IMR-90 (cell line): ENCODE measurements around the gene ACOT9. TPM values are rescaled to one million over a fixed set of nuclear protein-coding genes. Genes with fewer than 3 reads are reported as not detected.
A peak's percentile ranks its signal among the peaks of the same experiment; 100 is the strongest.

Experiments
- ATAC-seq: fragments of 200-7000 bp; cut with Tn5 transposase; 2 replicates; pipeline ENCODE4 v1.9.1; 2020; ENCODE audit warnings: low read depth, mild to moderate bottlenecking, moderate library complexity
- BruUV-seq: library from RNA; stranded (reverse); fragments of 400-500 nt; replicated peaks from 2 replicates; lab custom pipeline; 2021; lab: Mats Ljungman, UMichigan
- CTCF ChIA-PET: fragments of 300-600 bp; formaldehyde crosslinking; extraction: SDS; loops from one replicate; lab custom pipeline; 2021; ENCODE audit warnings: antibody characterized with exemption; lab: Yijun Ruan, JAX
- POLR2A ChIA-PET: fragments of 300-600 bp; sonication (Branson Sonifier 250); formaldehyde crosslinking; loops from one replicate; lab custom pipeline; 2022; ENCODE audit warnings: antibody characterized with exemption; ENCODE audit not compliant: unreplicated experiment; lab: Charles Lee
- DNase-seq: peaks from one replicate; pipeline ENCODE4 v3.0.0; 2013
- H2AFZ ChIP-seq: replicated peaks from 2 replicates; pipeline ENCODE3; 2013; ENCODE audit warnings: low read length, mild to moderate bottlenecking; ENCODE audit not compliant: poor library complexity
- H2AK5ac ChIP-seq: 2 replicates; pipeline ENCODE4 v1.6.1; 2013; ENCODE audit warnings: low read depth, low read length, inconsistent platforms
- H2AK9ac ChIP-seq: replicated peaks from 2 replicates; pipeline ENCODE3; 2013; ENCODE audit warnings: mild to moderate bottlenecking, low read depth, low read length, moderate library complexity; ENCODE audit not compliant: poor library complexity
- H2BK120ac ChIP-seq: 2 replicates; pipeline ENCODE4 v1.6.1; 2013; ENCODE audit warnings: low read depth, low read length, inconsistent platforms
- H2BK15ac ChIP-seq: 3 replicates; pipeline ENCODE4 v1.6.1; 2013; ENCODE audit warnings: low read depth, low read length, inconsistent platforms
- H2BK20ac ChIP-seq: 2 replicates; pipeline ENCODE4 v1.6.1; 2013; ENCODE audit warnings: low read depth, mild to moderate bottlenecking, inconsistent platforms, low read length, moderate library complexity
- H2BK5ac ChIP-seq: 2 replicates; pipeline ENCODE4 v1.6.1; 2013; ENCODE audit warnings: mild to moderate bottlenecking, low read depth, low read length, inconsistent platforms; ENCODE audit not compliant: poor library complexity, severe bottlenecking
- H3K14ac ChIP-seq: replicated peaks from 2 replicates; pipeline ENCODE4 v1.6.1; 2013; ENCODE audit warnings: low read depth, low read length, inconsistent platforms
- H3K18ac ChIP-seq: 2 replicates; pipeline ENCODE4 v1.6.1; 2013; ENCODE audit warnings: low read depth, low read length, control low read depth
- H3K23ac ChIP-seq: 2 replicates; pipeline ENCODE4 v1.6.1; 2013; ENCODE audit warnings: low read depth, low read length, inconsistent platforms
- H3K27ac ChIP-seq: 2 replicates; pipeline ENCODE4 v1.5.1; 2013; ENCODE audit warnings: mild to moderate bottlenecking, control low read depth, low read length; ENCODE audit not compliant: insufficient read depth
- H3K27me3 ChIP-seq: 2 replicates; pipeline ENCODE4 v1.6.1; 2013; ENCODE audit warnings: low read length; ENCODE audit not compliant: control insufficient read depth, insufficient read depth
- H3K36me3 ChIP-seq: 2 replicates; pipeline ENCODE4 v1.6.1; 2013; ENCODE audit warnings: low read length, mixed read lengths; ENCODE audit not compliant: control insufficient read depth, insufficient read depth
- H3K4ac ChIP-seq: 2 replicates; pipeline ENCODE4 v1.6.1; 2013; ENCODE audit warnings: low read depth, low read length, inconsistent platforms
- H3K4me1 ChIP-seq: 2 replicates; pipeline ENCODE4 v1.6.1; 2013; ENCODE audit warnings: low read length, mixed read lengths; ENCODE audit not compliant: control insufficient read depth, insufficient read depth
- H3K4me2 ChIP-seq: 2 replicates; pipeline ENCODE4 v1.6.1; 2013; ENCODE audit warnings: low read depth, mild to moderate bottlenecking, control low read depth, low read length, moderate library complexity
- H3K4me3 ChIP-seq: 2 replicates; pipeline ENCODE4 v1.5.1; 2013; ENCODE audit warnings: low read depth, mild to moderate bottlenecking, control low read depth, low read length, moderate library complexity; ENCODE audit not compliant: insufficient read depth
- H3K56ac ChIP-seq: 2 replicates; pipeline ENCODE4 v1.6.1; 2013; ENCODE audit warnings: low read length, inconsistent platforms; ENCODE audit not compliant: insufficient read depth; ENCODE audit errors: extremely low read depth
- H3K79me1 ChIP-seq, 2 experiments: 2 replicates each; pipeline ENCODE4 v1.6.1; 2013; ENCODE audit warnings: low read length in 2 of 2, inconsistent platforms in 1 of 2, low read depth in 1 of 2
- H3K9ac ChIP-seq: 2 replicates; pipeline ENCODE4 v1.6.1; 2013; ENCODE audit warnings: low read depth, low read length, control low read depth
- H3K9me1 ChIP-seq: 2 replicates; pipeline ENCODE4 v1.6.1; 2013; ENCODE audit warnings: low read length, inconsistent platforms; ENCODE audit not compliant: insufficient read depth
- H3K9me3 ChIP-seq: 2 replicates; pipeline ENCODE4 v1.6.1; 2013; ENCODE audit warnings: low read length; ENCODE audit not compliant: control insufficient read depth, insufficient read depth
- H4K20me1 ChIP-seq: 2 replicates; pipeline ENCODE4 v1.6.1; 2013; ENCODE audit warnings: low read length, inconsistent platforms; ENCODE audit not compliant: insufficient read depth
- H4K5ac ChIP-seq: 2 replicates; pipeline ENCODE4 v1.6.1; 2013; ENCODE audit warnings: mild to moderate bottlenecking, low read depth, low read length, control low read depth
- H4K8ac ChIP-seq, 2 experiments: 2 replicates each; pipeline ENCODE4 v1.6.1; 2013; ENCODE audit warnings: low read depth in 2 of 2, low read length in 2 of 2, control low read depth in 1 of 2, inconsistent platforms in 1 of 2
- H4K91ac ChIP-seq: 2 replicates; pipeline ENCODE4 v1.6.1; 2013; ENCODE audit warnings: low read depth, low read length, inconsistent platforms; ENCODE audit not compliant: insufficient read depth
- CHD1 ChIP-seq: IDR thresholded peaks from 2 replicates; pipeline ENCODE4 v1.6.1; 2012; ENCODE audit warnings: low read depth, low read length, improper control_type of control experiment
- FOS ChIP-seq: fragments of 150-350 bp; IDR thresholded peaks from 2 replicates; pipeline ENCODE4 v1.6.1; 2016; ENCODE audit warnings: low read depth, low read length
- MAFK ChIP-seq: IDR thresholded peaks from 2 replicates; pipeline ENCODE4 v1.6.1; 2012; ENCODE audit warnings: low read depth, low read length, improper control_type of control experiment
- MAZ ChIP-seq: IDR thresholded peaks from 2 replicates; pipeline ENCODE4 v1.6.1; 2012; ENCODE audit warnings: low read depth, mild to moderate bottlenecking, low read length, improper control_type of control experiment, moderate library complexity, borderline replicate concordance
- MXI1 ChIP-seq: IDR thresholded peaks from 2 replicates; pipeline ENCODE4 v1.6.1; 2012; ENCODE audit warnings: low read depth, mild to moderate bottlenecking, low read length, moderate library complexity, borderline replicate concordance
- NFE2L2 ChIP-seq: fragments of 150-350 bp; IDR thresholded peaks from 2 replicates; pipeline ENCODE4 v1.6.1; 2016; ENCODE audit warnings: low read depth, mild to moderate bottlenecking, low read length
- POLR2A ChIP-seq: IDR thresholded peaks from 2 replicates; pipeline ENCODE4 v1.6.1; 2012; ENCODE audit warnings: mild to moderate bottlenecking, low read depth, low read length
- RAD21 ChIP-seq: IDR thresholded peaks from 2 replicates; pipeline ENCODE4 v1.6.1; 2012; ENCODE audit warnings: low read length, improper control_type of control experiment
- RCOR1 ChIP-seq: IDR thresholded peaks from 2 replicates; pipeline ENCODE4 v1.6.1; 2012; ENCODE audit warnings: mild to moderate bottlenecking, low read length, improper control_type of control experiment; ENCODE audit not compliant: insufficient replicate concordance
- RFX5 ChIP-seq: IDR thresholded peaks from 2 replicates; pipeline ENCODE4 v1.8.0; 2012; ENCODE audit warnings: low read depth, mild to moderate bottlenecking, low read length, moderate library complexity
- SMC3 ChIP-seq: fragments of 150-350 bp; IDR thresholded peaks from 2 replicates; pipeline ENCODE4 v1.6.1; 2016; ENCODE audit warnings: low read depth, mild to moderate bottlenecking, antibody characterized with exemption, low read length, moderate library complexity
- WGBS, 2 experiments: methylation state at CpG; one replicate each; pipeline versions ENCODE4 v1.1.5 to v1.1.7; 2013; ENCODE audit warnings: missing lambda C conversion rate in 2 of 2; ENCODE audit not compliant: insufficient read length in 1 of 2; ENCODE audit errors: extremely low coverage in 2 of 2; 5-methylcytosine and 5-hydroxymethylcytosine counted together
- dilution Hi-C: fragments of 300-500 bp; cut with HindIII; formaldehyde crosslinking; loops from one replicate; pipeline ENCODE4 v1.14.3; 2018; ENCODE audit warnings: low sequenced_read_pairs; ENCODE audit not compliant: unreplicated experiment
- in situ Hi-C: fragments of 300-500 bp; cut with MboI; formaldehyde crosslinking; loops from 3 replicates; pipeline ENCODE4 v1.14.3; 2019; ENCODE audit warnings: low sequenced_read_pairs, inconsistent platforms, mixed read lengths
- intact Hi-C: fragments of 100-400 bp; cut with micrococcal nuclease; formaldehyde crosslinking; loops from 2 replicates; pipeline ENCODE4 v1.10.0; 2022
- polyA plus RNA-seq, 3 experiments: library from polyadenylated mRNA; depleted of rRNA; stranded (reverse); fragments of >200 nt; gene quantifications; 2 replicates each; pipeline ENCODE4 v1.2.3, GENCODE V29; 2012; ENCODE audit warnings: low replicate concordance in 1 of 3
- total RNA-seq: library from RNA; depleted of rRNA; stranded (reverse); fragments of >200 nt; gene quantifications from 2 replicates; pipeline ENCODE4 v1.2.3, GENCODE V29; 2012
- TF ChIP-seq, protein P1 (sequence below): fragments of 150-350 bp; IDR thresholded peaks from 2 replicates; pipeline ENCODE4 v1.6.1; 2017; ENCODE audit warnings: mild to moderate bottlenecking, antibody characterized with exemption, low read length, low read depth
- TF ChIP-seq, protein P2 (sequence below): fragments of 150-350 bp; IDR thresholded peaks from 2 replicates; pipeline ENCODE4 v1.6.1; 2016; ENCODE audit warnings: low read depth, mild to moderate bottlenecking, low read length, moderate library complexity, borderline replicate concordance
- TF ChIP-seq, protein P3 (sequence below): conservative IDR thresholded peaks from 2 replicates; pipeline ENCODE4 v1.5.1; 2012; ENCODE audit warnings: mild to moderate bottlenecking, low read depth, low read length, improper control_type of control experiment

Gene ACOT9
- total and polyA plus RNA-seq, 2 of the 4 experiments (the other 2 are of a cell fraction) = 43.5 to 47.3 TPM

DNA sequence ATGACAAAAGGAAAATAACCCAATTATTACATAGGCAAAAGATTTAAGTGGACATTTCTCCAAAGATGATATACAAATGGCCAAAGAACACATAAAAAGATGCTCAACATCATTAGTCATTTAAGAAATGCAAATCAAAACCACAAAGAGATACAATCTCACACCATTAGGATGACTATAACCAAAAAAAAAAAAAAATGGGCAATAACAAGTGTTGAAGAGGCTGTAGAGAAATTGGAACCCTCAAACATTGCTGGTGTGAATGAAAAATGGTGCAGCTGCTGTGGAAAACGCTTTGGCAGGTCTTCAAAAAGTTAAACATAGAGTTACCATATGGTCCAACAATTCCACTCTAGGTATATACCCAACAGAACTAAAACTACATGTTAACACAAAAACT lies 81.4 kb downstream of the ACOT9 start:
- dilution Hi-C loops = no loop called here

More for the DNA sequence above, 81.4 kb downstream of the ACOT9 start:
- Histone ChIP-seq H3K56ac (no peak overlapping the region), H3K27me3 (peaks cover 3% of the 10 kb centered on the region; the same call in 1 of the 2 replicates), H4K5ac (no peak overlapping the region), H4K20me1 (no peaks in the 10 kb centered on the region), H3K79me1 (no peaks in the 10 kb centered on the region), H3K4me2 (no peak overlapping the region), H3K4me3 (no peak overlapping the region), H2AK5ac (no peak overlapping the region), H3K9me3 (no peaks in the 10 kb centered on the region), H3K27ac (no peak overlapping the region), H3K9me1 (no peaks in the 10 kb centered on the region), H4K91ac (no peak overlapping the region), H3K9ac (no peak overlapping the region), H2BK20ac (no peak overlapping the region), H3K23ac (no peak overlapping the region), H3K4ac (no peak overlapping the region), H2AK9ac (no peak overlapping the region), H3K18ac (no peak overlapping the region), H2BK15ac (no peak overlapping the region), H2BK120ac (no peak overlapping the region), H2AFZ (no peak overlapping the region), H4K8ac (no peak overlapping the region), H3K36me3 (no peaks in the 10 kb centered on the region), H2BK5ac (no peak overlapping the region), H3K14ac (no peak overlapping the region), H3K4me1 (0 out of 2 replicates have a peak, but pooled peaks cover under 1% of the 10 kb centered on the region)
- ChIA-PET POLR2A (no interaction called here), CTCF (no interaction called here)
- intact Hi-C loops (no loop called here), in situ Hi-C loops (no loop called here)
- ATAC-seq (no peak), DNase-seq (peak; percentile 16)
- WGBS, 2 experiments = no CpG with 5 or more reads among the region's 1 CpG
- BruUV-seq = no TSS peak
- TF ChIP-seq SMC3 (no peak), RFX5 (no peak), MAFK (no peak), FOS (no peak), RCOR1 (no peak), RAD21 (no peak), MAZ (no peak), POLR2A (no peak), MXI1 (no peak), CHD1 (no peak), NFE2L2 (no peak)
- TF ChIP-seq, protein P1, sequence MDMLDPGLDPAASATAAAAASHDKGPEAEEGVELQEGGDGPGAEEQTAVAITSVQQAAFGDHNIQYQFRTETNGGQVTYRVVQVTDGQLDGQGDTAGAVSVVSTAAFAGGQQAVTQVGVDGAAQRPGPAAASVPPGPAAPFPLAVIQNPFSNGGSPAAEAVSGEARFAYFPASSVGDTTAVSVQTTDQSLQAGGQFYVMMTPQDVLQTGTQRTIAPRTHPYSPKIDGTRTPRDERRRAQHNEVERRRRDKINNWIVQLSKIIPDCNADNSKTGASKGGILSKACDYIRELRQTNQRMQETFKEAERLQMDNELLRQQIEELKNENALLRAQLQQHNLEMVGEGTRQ = no peak
- TF ChIP-seq, protein P2, sequence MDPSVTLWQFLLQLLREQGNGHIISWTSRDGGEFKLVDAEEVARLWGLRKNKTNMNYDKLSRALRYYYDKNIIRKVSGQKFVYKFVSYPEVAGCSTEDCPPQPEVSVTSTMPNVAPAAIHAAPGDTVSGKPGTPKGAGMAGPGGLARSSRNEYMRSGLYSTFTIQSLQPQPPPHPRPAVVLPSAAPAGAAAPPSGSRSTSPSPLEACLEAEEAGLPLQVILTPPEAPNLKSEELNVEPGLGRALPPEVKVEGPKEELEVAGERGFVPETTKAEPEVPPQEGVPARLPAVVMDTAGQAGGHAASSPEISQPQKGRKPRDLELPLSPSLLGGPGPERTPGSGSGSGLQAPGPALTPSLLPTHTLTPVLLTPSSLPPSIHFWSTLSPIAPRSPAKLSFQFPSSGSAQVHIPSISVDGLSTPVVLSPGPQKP = no peak
- TF ChIP-seq, protein P3, sequence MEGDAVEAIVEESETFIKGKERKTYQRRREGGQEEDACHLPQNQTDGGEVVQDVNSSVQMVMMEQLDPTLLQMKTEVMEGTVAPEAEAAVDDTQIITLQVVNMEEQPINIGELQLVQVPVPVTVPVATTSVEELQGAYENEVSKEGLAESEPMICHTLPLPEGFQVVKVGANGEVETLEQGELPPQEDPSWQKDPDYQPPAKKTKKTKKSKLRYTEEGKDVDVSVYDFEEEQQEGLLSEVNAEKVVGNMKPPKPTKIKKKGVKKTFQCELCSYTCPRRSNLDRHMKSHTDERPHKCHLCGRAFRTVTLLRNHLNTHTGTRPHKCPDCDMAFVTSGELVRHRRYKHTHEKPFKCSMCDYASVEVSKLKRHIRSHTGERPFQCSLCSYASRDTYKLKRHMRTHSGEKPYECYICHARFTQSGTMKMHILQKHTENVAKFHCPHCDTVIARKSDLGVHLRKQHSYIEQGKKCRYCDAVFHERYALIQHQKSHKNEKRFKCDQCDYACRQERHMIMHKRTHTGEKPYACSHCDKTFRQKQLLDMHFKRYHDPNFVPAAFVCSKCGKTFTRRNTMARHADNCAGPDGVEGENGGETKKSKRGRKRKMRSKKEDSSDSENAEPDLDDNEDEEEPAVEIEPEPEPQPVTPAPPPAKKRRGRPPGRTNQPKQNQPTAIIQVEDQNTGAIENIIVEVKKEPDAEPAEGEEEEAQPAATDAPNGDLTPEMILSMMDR = no peak
